Measurements from ENCODE around the gene GALNTL6. TPM values are rescaled to one million over a fixed set of nuclear protein-coding genes. Genes with fewer than 3 reads are reported as not detected.

The GALNTL6 gene
- total and polyA plus RNA-seq, 7 experiments from 2014 or later: not detected

DNA sequence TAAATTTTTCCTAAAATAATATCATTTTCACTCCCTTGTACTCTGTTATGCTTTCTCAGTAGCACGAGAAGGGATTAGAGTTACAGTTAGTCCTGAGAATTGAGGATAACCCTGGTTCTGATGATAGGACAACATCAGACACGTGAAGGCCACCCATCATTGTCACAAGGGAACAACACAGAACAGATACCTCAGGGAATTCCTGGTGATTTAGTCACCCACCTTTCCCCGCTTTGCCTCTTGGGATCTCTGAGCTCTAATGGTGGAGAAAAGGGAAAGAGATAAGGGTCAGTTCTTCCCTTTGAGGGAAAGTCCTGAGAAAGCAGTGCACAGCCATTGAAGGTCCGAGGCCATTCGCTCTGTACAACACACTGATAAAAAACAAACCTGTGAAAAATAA lies 1243.1 kb downstream of the GALNTL6 start:
- Histone ChIP-seq H3K4me3 (ENCODE audit: low read length) (no peak overlapping the region), H3K27me3 (ENCODE audit: control insufficient read depth in 2 of 2, insufficient read depth in 2 of 2, low read length in 2 of 2) (no peaks in the 10 kb centered on the region), H3K36me3 (ENCODE audit: control insufficient read depth in 2 of 3, insufficient read depth in 3 of 3, low read length in 3 of 3) (no peaks in the 10 kb centered on the region), H3K4me1 (ENCODE audit: control insufficient read depth in 2 of 2, insufficient read depth in 2 of 2, low read length in 2 of 2) (no peaks in the 10 kb centered on the region), H3K9me3 (ENCODE audit: control insufficient read depth in 2 of 3, low read length in 3 of 3) (no peaks in the 10 kb centered on the region), H3K27ac (ENCODE audit: low read depth, low read length) (no peak overlapping the region)
- H3K4me3 Mint-ChIP-seq: no peak overlapping the region
- H3K4me1 Mint-ChIP-seq: no peaks in the 10 kb centered on the region
- H3K27ac Mint-ChIP-seq: no peak overlapping the region
- no peaks in the 10 kb centered on the region for H3K9me3 Mint-ChIP-seq
- POLR2A ChIA-PET: no interaction called here
- H3K36me3 Mint-ChIP-seq: no peaks in the 10 kb centered on the region
- no peak for ATAC-seq
- H3K27me3 Mint-ChIP-seq: peaks cover 1 to 17% (median 5%) of the 10 kb centered on the region in 5 donors
- CTCF ChIA-PET: no interaction called here
- DNase-seq: no peak
- intact Hi-C loops (cut with micrococcal nuclease): no loop called here

DNA sequence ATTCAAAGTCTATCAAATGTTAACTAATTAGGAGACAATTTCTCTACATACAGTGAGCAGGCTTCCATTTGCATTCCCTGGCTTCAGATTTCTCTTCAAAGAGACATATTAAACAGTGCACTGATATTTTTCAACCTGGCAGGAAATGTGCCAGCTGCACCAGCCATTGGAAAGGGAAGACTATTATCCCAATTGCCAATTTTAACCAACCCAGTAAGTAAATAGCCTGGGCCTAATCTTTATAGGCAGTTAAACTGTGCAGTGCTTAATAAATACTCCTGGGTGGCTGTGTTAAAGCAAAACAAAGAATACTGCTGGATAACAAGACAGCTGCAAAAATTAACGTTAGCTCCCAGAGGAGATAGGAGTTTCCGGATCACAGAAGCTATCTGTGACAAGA lies 1243.5 kb downstream of the GALNTL6 start:
- H3K27me3 ChIP-seq (ENCODE audit: control insufficient read depth in 2 of 2, insufficient read depth in 2 of 2, low read length in 2 of 2): no peaks in the 10 kb centered on the region
- H3K4me3 Mint-ChIP-seq: no peak overlapping the region
- H3K27me3 Mint-ChIP-seq: peaks cover 0 to 16% (median 5%) of the 10 kb centered on the region in 5 donors
- ChIA-PET CTCF (no interaction called here), POLR2A (no interaction called here)
- no peak overlapping the region for H3K27ac Mint-ChIP-seq
- no peaks in the 10 kb centered on the region for H3K4me1 Mint-ChIP-seq
- no peak overlapping the region for H3K27ac ChIP-seq (ENCODE audit: low read depth, low read length)
- H3K9me3 ChIP-seq (ENCODE audit: control insufficient read depth in 2 of 3, low read length in 3 of 3): no peaks in the 10 kb centered on the region
- no peak for ATAC-seq
- no peak overlapping the region for H3K4me3 ChIP-seq (ENCODE audit: low read length)
- H3K36me3 Mint-ChIP-seq: no peaks in the 10 kb centered on the region
- peaks cover 0 to under 1% (median 0%) of the 10 kb centered on the region in 11 donors for H3K9me3 Mint-ChIP-seq
- no peaks in the 10 kb centered on the region for H3K4me1 ChIP-seq (ENCODE audit: control insufficient read depth in 2 of 2, insufficient read depth in 2 of 2, low read length in 2 of 2)
- no peaks in the 10 kb centered on the region for H3K36me3 ChIP-seq (ENCODE audit: control insufficient read depth in 2 of 3, insufficient read depth in 3 of 3, low read length in 3 of 3)
- intact Hi-C loops (cut with micrococcal nuclease): no loop called here
- no peak for DNase-seq

DNA sequence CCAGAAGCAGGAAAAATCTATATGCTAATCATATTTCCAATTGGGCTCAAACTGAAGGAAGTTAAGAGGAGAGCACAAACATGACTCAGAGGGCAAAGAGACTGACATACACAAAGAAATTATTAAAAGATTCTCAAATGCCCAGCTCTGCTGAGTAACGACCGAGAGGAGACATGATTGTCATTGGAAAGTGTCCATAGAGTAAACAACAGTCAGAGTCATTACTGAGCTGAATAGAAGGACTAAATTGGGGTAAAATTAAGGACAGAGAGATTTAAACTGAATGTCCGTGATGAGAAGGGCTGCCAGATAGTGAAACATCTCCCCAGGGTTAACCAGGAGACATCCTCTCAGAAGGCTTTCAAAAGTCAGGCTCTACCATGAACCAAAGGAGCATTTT lies 1244.2 kb downstream of the GALNTL6 start:
- DNase-seq (no peak), ATAC-seq (no peak)
- H3K4me1 ChIP-seq (ENCODE audit: control insufficient read depth in 2 of 2, insufficient read depth in 2 of 2, low read length in 2 of 2): no peaks in the 10 kb centered on the region
- ChIA-PET CTCF (no interaction called here), POLR2A (no interaction called here)
- no peaks in the 10 kb centered on the region for H3K27me3 ChIP-seq (ENCODE audit: control insufficient read depth in 2 of 2, insufficient read depth in 2 of 2, low read length in 2 of 2)
- Mint-ChIP-seq H3K4me3 (no peak overlapping the region), H3K36me3 (no peaks in the 10 kb centered on the region), H3K27me3 (peaks cover 0 to 11% (median 3%) of the 10 kb centered on the region in 5 donors), H3K9me3 (peaks cover 0 to 7% (median 0%) of the 10 kb centered on the region in 11 donors), H3K27ac (no peak overlapping the region), H3K4me1 (no peaks in the 10 kb centered on the region)
- no peaks in the 10 kb centered on the region for H3K9me3 ChIP-seq (ENCODE audit: control insufficient read depth in 2 of 3, low read length in 3 of 3)
- no peaks in the 10 kb centered on the region for H3K36me3 ChIP-seq (ENCODE audit: control insufficient read depth in 2 of 3, insufficient read depth in 3 of 3, low read length in 3 of 3)
- no peak overlapping the region for H3K4me3 ChIP-seq (ENCODE audit: low read length)
- no peak overlapping the region for H3K27ac ChIP-seq (ENCODE audit: low read depth, low read length)
- intact Hi-C loops (cut with micrococcal nuclease): no loop called here

DNA sequence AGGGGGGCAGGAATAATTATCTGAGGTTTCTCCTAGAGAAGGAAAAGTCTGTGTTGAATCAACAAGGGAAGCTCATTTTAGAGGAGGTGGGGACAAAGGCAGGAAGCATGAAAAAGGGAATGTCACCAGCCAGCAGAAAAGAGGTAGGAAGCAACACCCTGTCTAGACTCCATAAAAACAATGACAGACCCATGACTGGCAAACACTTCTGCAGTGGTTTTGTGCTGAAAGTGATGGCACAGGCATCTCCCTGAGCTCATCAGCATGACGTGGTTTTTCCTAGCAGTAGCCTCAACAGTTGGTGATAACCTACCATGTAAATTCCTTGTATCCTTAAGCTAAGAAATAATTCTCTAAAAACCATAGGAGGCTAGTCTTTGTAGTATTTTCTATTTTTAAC lies 1244.7 kb downstream of the GALNTL6 start:
- ATAC-seq (no peak), DNase-seq (no peak)
- Histone ChIP-seq H3K4me1 (ENCODE audit: control insufficient read depth in 2 of 2, insufficient read depth in 2 of 2, low read length in 2 of 2) (no peaks in the 10 kb centered on the region), H3K36me3 (ENCODE audit: control insufficient read depth in 2 of 3, insufficient read depth in 3 of 3, low read length in 3 of 3) (no peaks in the 10 kb centered on the region), H3K27me3 (ENCODE audit: control insufficient read depth in 2 of 2, insufficient read depth in 2 of 2, low read length in 2 of 2) (no peaks in the 10 kb centered on the region), H3K27ac (ENCODE audit: low read depth, low read length) (no peak overlapping the region), H3K4me3 (ENCODE audit: low read length) (no peak overlapping the region), H3K9me3 (ENCODE audit: control insufficient read depth in 2 of 3, low read length in 3 of 3) (no peaks in the 10 kb centered on the region)
- Mint-ChIP-seq H3K9me3 (peaks cover 0 to 7% (median 0%) of the 10 kb centered on the region in 11 donors), H3K4me1 (no peaks in the 10 kb centered on the region), H3K27me3 (peaks cover 0 to 11% (median 3%) of the 10 kb centered on the region in 5 donors), H3K36me3 (no peaks in the 10 kb centered on the region), H3K27ac (no peak overlapping the region), H3K4me3 (no peak overlapping the region)
- CTCF ChIA-PET: no interaction called here
- intact Hi-C loops (cut with micrococcal nuclease): no loop called here
- POLR2A ChIA-PET: no interaction called here

DNA sequence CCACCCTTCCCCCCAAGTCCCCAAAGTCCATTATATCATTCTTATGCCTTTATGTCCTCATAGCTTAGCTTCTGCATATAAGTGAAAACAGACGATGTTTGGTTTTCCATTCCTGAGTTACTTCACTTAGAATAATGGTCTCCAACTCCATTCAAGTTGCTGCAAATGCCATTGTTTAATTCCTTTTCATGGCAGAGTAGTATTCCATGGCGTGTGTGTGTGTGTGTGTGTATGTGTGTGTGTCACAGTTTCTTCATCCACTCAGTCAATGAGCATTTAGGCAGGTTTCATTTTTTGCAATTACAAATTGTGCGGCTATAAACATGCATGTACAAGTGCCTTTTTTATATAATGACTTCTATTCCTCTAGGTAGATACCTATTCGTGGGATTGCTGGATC lies 1248.0 kb downstream of the GALNTL6 start:
- no peak overlapping the region for H3K4me3 Mint-ChIP-seq
- intact Hi-C loops (cut with micrococcal nuclease): no loop called here
- POLR2A ChIA-PET: no interaction called here
- H3K4me1 Mint-ChIP-seq: no peaks in the 10 kb centered on the region
- ATAC-seq (no peak), DNase-seq (no peak)
- Histone ChIP-seq H3K27me3 (ENCODE audit: control insufficient read depth in 2 of 2, insufficient read depth in 2 of 2, low read length in 2 of 2) (no peaks in the 10 kb centered on the region), H3K27ac (ENCODE audit: low read depth, low read length) (no peak overlapping the region), H3K9me3 (ENCODE audit: control insufficient read depth in 2 of 3, low read length in 3 of 3) (no peaks in the 10 kb centered on the region), H3K36me3 (ENCODE audit: control insufficient read depth in 2 of 3, insufficient read depth in 3 of 3, low read length in 3 of 3) (no peaks in the 10 kb centered on the region), H3K4me3 (ENCODE audit: low read length) (no peak overlapping the region), H3K4me1 (ENCODE audit: control insufficient read depth in 2 of 2, insufficient read depth in 2 of 2, low read length in 2 of 2) (no peaks in the 10 kb centered on the region)
- H3K27me3 Mint-ChIP-seq: peaks cover 0 to 6% (median 0%) of the 10 kb centered on the region in 5 donors
- peaks cover 0 to 6% (median 0%) of the 10 kb centered on the region in 5 donors for H3K36me3 Mint-ChIP-seq
- CTCF ChIA-PET: no interaction called here
- no peak overlapping the region for H3K27ac Mint-ChIP-seq
- peaks cover 0 to 36% (median 21%) of the 10 kb centered on the region in 11 donors for H3K9me3 Mint-ChIP-seq

DNA sequence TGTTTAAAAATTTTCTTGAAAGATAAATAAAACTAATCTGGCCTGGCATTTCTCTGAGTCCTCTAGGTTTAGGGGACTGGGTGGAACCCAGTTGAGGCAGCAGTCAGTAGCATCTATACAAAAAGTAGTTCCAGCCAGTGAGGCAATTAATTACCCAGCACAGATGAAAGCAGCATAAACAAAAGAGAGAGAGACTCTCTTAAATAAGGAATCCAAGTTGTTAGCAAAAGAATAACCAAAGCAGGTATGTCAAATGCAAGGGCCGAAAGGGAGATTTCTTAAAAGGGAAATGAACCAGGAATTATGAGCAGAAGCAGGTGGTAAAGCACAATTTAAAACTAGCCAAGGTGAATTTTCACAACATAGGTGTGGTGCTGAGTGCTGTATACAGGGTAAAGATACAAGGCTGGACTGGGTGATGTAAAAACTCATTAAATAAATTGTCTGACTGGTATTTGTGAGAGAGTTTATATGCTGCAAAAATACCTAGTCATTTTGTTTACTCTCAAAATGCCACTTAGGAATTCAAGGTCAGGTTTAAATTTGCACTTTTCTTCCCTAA lies 1260.8 kb downstream of the GALNTL6 start:
- H3K4me3 Mint-ChIP-seq: no peak overlapping the region
- peaks cover 0 to 20% (median 13%) of the 10 kb centered on the region in 5 donors for H3K27me3 Mint-ChIP-seq
- no peak overlapping the region for H3K4me3 ChIP-seq (ENCODE audit: low read length)
- intact Hi-C loops (cut with micrococcal nuclease): no loop called here
- peaks cover 2 to 31% (median 20%) of the 10 kb centered on the region in 11 donors for H3K9me3 Mint-ChIP-seq
- DNase-seq (no peak), ATAC-seq (no peak)
- H3K27me3 ChIP-seq (ENCODE audit: control insufficient read depth in 2 of 2, insufficient read depth in 2 of 2, low read length in 2 of 2): peaks cover 0 to 3% of the 10 kb centered on the region in 2 donors
- H3K36me3 ChIP-seq (ENCODE audit: control insufficient read depth in 2 of 3, insufficient read depth in 3 of 3, low read length in 3 of 3): no peaks in the 10 kb centered on the region
- no peak overlapping the region for H3K27ac Mint-ChIP-seq
- ChIA-PET CTCF (no interaction called here), POLR2A (no interaction called here)
- peaks cover 0 to 8% (median 2%) of the 10 kb centered on the region in 5 donors for H3K36me3 Mint-ChIP-seq
- no peaks in the 10 kb centered on the region for H3K4me1 Mint-ChIP-seq
- H3K27ac ChIP-seq (ENCODE audit: low read depth, low read length): no peak overlapping the region
- H3K9me3 ChIP-seq (ENCODE audit: control insufficient read depth in 2 of 3, low read length in 3 of 3): peaks cover 0 to 10% (median 0%) of the 10 kb centered on the region in 3 experiments
- H3K4me1 ChIP-seq (ENCODE audit: control insufficient read depth in 2 of 2, insufficient read depth in 2 of 2, low read length in 2 of 2): no peaks in the 10 kb centered on the region

DNA sequence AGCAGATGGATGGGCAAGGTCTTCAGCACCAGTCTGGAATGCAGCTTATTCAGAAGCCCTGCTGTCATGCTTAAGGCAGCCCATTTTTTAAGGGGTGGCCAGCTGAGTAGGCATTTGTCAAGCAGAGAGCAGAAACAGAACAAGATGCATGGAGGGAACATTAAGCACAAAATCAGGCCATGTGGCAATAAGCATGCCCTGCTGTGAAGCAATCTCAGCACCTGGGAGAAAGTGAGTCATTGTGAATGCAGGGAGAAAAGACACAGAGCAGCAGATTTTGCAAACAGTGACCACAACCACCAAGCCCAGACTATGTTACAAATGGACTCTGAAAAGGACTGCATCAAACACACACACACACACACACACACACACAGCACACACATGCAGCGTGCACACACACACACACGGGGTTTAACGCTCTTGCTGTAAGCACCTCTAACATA lies 1261.3 kb downstream of the GALNTL6 start:
- ChIA-PET CTCF (no interaction called here), POLR2A (no interaction called here)
- no peak overlapping the region for H3K4me3 ChIP-seq (ENCODE audit: low read length)
- peaks cover 0 to 18% (median 10%) of the 10 kb centered on the region in 5 donors for H3K27me3 Mint-ChIP-seq
- H3K4me1 Mint-ChIP-seq: no peaks in the 10 kb centered on the region
- ATAC-seq (no peak), DNase-seq (no peak)
- H3K27me3 ChIP-seq (ENCODE audit: control insufficient read depth in 2 of 2, insufficient read depth in 2 of 2, low read length in 2 of 2): peaks cover 0 to 3% of the 10 kb centered on the region in 2 donors
- peak overlapping the region in 1 of 9 donors; percentile 0 for H3K27ac Mint-ChIP-seq
- no peaks in the 10 kb centered on the region for H3K4me1 ChIP-seq (ENCODE audit: control insufficient read depth in 2 of 2, insufficient read depth in 2 of 2, low read length in 2 of 2)
- peaks cover 0 to 31% (median 15%) of the 10 kb centered on the region in 11 donors for H3K9me3 Mint-ChIP-seq
- intact Hi-C loops (cut with micrococcal nuclease): no loop called here
- peaks cover 0 to 6% (median 0%) of the 10 kb centered on the region in 5 donors for H3K36me3 Mint-ChIP-seq
- no peak overlapping the region for H3K27ac ChIP-seq (ENCODE audit: low read depth, low read length)
- H3K9me3 ChIP-seq (ENCODE audit: control insufficient read depth in 2 of 3, low read length in 3 of 3): peaks cover 0 to 9% (median 0%) of the 10 kb centered on the region in 3 experiments
- H3K4me3 Mint-ChIP-seq: no peak overlapping the region
- H3K36me3 ChIP-seq (ENCODE audit: control insufficient read depth in 2 of 3, insufficient read depth in 3 of 3, low read length in 3 of 3): no peaks in the 10 kb centered on the region

Data from naive thymus-derived CD4-positive, alpha-beta T cell (primary cell).